Activated T-helper 17 cell treated with anti-CD3 and anti-CD28 coated beads, Interleukin-2, amount 50 U/mL, for 72 hours (primary cell): ENCODE measurements around the gene TMED7. TPM values are rescaled to one million over a fixed set of nuclear protein-coding genes. Genes with fewer than 3 reads are reported as not detected.

Experiments used
- ATAC-seq: fragments of 150-1000 bp; cut with Tn5 transposase; replicated peaks from 2 replicates; pipeline ENCODE4 v1.10.0; 2021; ENCODE audit warnings: mild to moderate bottlenecking, moderate library complexity
- H3K27ac Mint-ChIP-seq: one replicate; pipeline ENCODE4 v1.8.0; 2022; ENCODE audit warnings: mixed read lengths
- H3K27me3 Mint-ChIP-seq: one replicate; pipeline ENCODE4 v1.8.0; 2022; ENCODE audit warnings: mixed read lengths
- H3K36me3 Mint-ChIP-seq: one replicate; pipeline ENCODE4 v1.8.0; 2022; ENCODE audit warnings: low read depth, mild to moderate bottlenecking, mixed read lengths
- H3K4me1 Mint-ChIP-seq: one replicate; pipeline ENCODE4 v1.8.0; 2022; ENCODE audit warnings: mixed read lengths
- H3K4me3 Mint-ChIP-seq: one replicate; pipeline ENCODE4 v1.8.0; 2022; ENCODE audit warnings: mild to moderate bottlenecking, mixed read lengths
- H3K9me3 Mint-ChIP-seq: one replicate; pipeline ENCODE4 v1.8.0; 2022; ENCODE audit warnings: mixed read lengths
- total RNA-seq, 2 donors: library from RNA; stranded (reverse); gene quantifications; one replicate each; pipeline ENCODE4 v1.2.3, GENCODE V29; 2022

The TMED7 gene
- total RNA-seq, 2 donors from 2014 or later, result 26.9 to 39.7 TPM

GRCh38 chr5:115580941-115581340, 44.9 kb downstream of the TMED7 start:
- Mint-ChIP-seq H3K4me3 (no peak overlapping the region), H3K36me3 (no peaks in the 10 kb centered on the region)

GRCh38 chr5:115579747-115580173, 46.1 kb downstream of the TMED7 start:
- H3K27me3 Mint-ChIP-seq, result no peaks in the 10 kb centered on the region
- no peak overlapping the region for H3K4me3 Mint-ChIP-seq
- H3K36me3 Mint-ChIP-seq, result no peaks in the 10 kb centered on the region
- H3K27ac Mint-ChIP-seq, result no peak overlapping the region
- no peak for ATAC-seq
- no peaks in the 10 kb centered on the region for H3K4me1 Mint-ChIP-seq
- no peaks in the 10 kb centered on the region for H3K9me3 Mint-ChIP-seq

More at GRCh38 chr5:115580941-115581340, 44.9 kb downstream of the TMED7 start:
- ATAC-seq, result no peak
- Mint-ChIP-seq H3K27me3 (no peaks in the 10 kb centered on the region), H3K4me1 (no peaks in the 10 kb centered on the region), H3K27ac (no peak overlapping the region), H3K9me3 (no peaks in the 10 kb centered on the region)

GRCh38 chr5:115579216-115579615, 46.6 kb downstream of the TMED7 start:
- H3K27ac Mint-ChIP-seq, result no peak overlapping the region
- H3K36me3 Mint-ChIP-seq, result no peaks in the 10 kb centered on the region
- no peaks in the 10 kb centered on the region for H3K27me3 Mint-ChIP-seq
- no peaks in the 10 kb centered on the region for H3K9me3 Mint-ChIP-seq
- no peak overlapping the region for H3K4me3 Mint-ChIP-seq
- peaks cover 4% of the 10 kb centered on the region for H3K4me1 Mint-ChIP-seq
- no peak for ATAC-seq

- Mint-ChIP-seq H3K4me1 (peaks cover 5% of the 10 kb centered on the region), H3K36me3 (no peaks in the 10 kb centered on the region), H3K9me3 (no peaks in the 10 kb centered on the region), H3K4me3 (no peak overlapping the region), H3K27ac (no peak overlapping the region), H3K27me3 (no peaks in the 10 kb centered on the region)
- no peak for ATAC-seq
Measured at GRCh38 chr5:115578657-115579056, 47.2 kb downstream of the TMED7 start.

GRCh38 chr5:115577741-115578140, 48.1 kb downstream of the TMED7 start:
- ATAC-seq, result no peak
- Mint-ChIP-seq H3K4me1 (peaks cover 5% of the 10 kb centered on the region), H3K9me3 (no peaks in the 10 kb centered on the region), H3K27me3 (no peaks in the 10 kb centered on the region), H3K27ac (no peak overlapping the region), H3K36me3 (no peaks in the 10 kb centered on the region), H3K4me3 (no peak overlapping the region)

- no peak overlapping the region for H3K4me3 Mint-ChIP-seq
- no peaks in the 10 kb centered on the region for H3K36me3 Mint-ChIP-seq
- peaks cover 5% of the 10 kb centered on the region for H3K4me1 Mint-ChIP-seq
- H3K9me3 Mint-ChIP-seq, result no peaks in the 10 kb centered on the region
- no peaks in the 10 kb centered on the region for H3K27me3 Mint-ChIP-seq
- ATAC-seq, result no peak
- no peak overlapping the region for H3K27ac Mint-ChIP-seq
Measured at GRCh38 chr5:115577329-115577728, 48.5 kb downstream of the TMED7 start.

- H3K27ac Mint-ChIP-seq, result no peak overlapping the region
- H3K4me1 Mint-ChIP-seq, result peaks cover 5% of the 10 kb centered on the region
- no peak for ATAC-seq
- H3K4me3 Mint-ChIP-seq, result no peak overlapping the region
- no peaks in the 10 kb centered on the region for H3K36me3 Mint-ChIP-seq
- H3K9me3 Mint-ChIP-seq, result no peaks in the 10 kb centered on the region
- no peaks in the 10 kb centered on the region for H3K27me3 Mint-ChIP-seq
Measured at GRCh38 chr5:115575167-115576070, 50.4 kb downstream of the TMED7 start.

GRCh38 chr5:115573133-115573532, 52.7 kb downstream of the TMED7 start:
- no peak overlapping the region for H3K4me3 Mint-ChIP-seq
- no peaks in the 10 kb centered on the region for H3K27me3 Mint-ChIP-seq
- no peaks in the 10 kb centered on the region for H3K9me3 Mint-ChIP-seq
- H3K27ac Mint-ChIP-seq, result no peak overlapping the region
- ATAC-seq, result no peak
- H3K36me3 Mint-ChIP-seq, result no peaks in the 10 kb centered on the region
- H3K4me1 Mint-ChIP-seq, result peaks cover 5% of the 10 kb centered on the region

- Mint-ChIP-seq H3K4me3 (no peak overlapping the region), H3K36me3 (no peaks in the 10 kb centered on the region), H3K27ac (no peak overlapping the region), H3K4me1 (peaks cover 5% of the 10 kb centered on the region), H3K9me3 (no peaks in the 10 kb centered on the region), H3K27me3 (no peaks in the 10 kb centered on the region)
- no peak for ATAC-seq
Measured at GRCh38 chr5:115571441-115571878, 54.4 kb downstream of the TMED7 start.

GRCh38 chr5:115568668-115569067, 57.2 kb downstream of the TMED7 start:
- Mint-ChIP-seq H3K36me3 (no peaks in the 10 kb centered on the region), H3K9me3 (no peaks in the 10 kb centered on the region), H3K27me3 (peaks cover 4% of the 10 kb centered on the region), H3K27ac (no peak overlapping the region), H3K4me1 (no peaks in the 10 kb centered on the region), H3K4me3 (no peak overlapping the region)
- no peak for ATAC-seq

GRCh38 chr5:115565233-115565632, 60.6 kb downstream of the TMED7 start:
- H3K27me3 Mint-ChIP-seq, result peaks cover 17% of the 10 kb centered on the region
- H3K36me3 Mint-ChIP-seq, result no peaks in the 10 kb centered on the region
- no peaks in the 10 kb centered on the region for H3K4me1 Mint-ChIP-seq
- ATAC-seq, result no peak
- H3K27ac Mint-ChIP-seq, result no peak overlapping the region
- H3K4me3 Mint-ChIP-seq, result no peak overlapping the region
- peaks cover 4% of the 10 kb centered on the region for H3K9me3 Mint-ChIP-seq

Other genes with a start within 250 kb of the TMED7 start
- gene FEM1C, start 81.3 kb downstream of the TMED7 start, total RNA-seq, result 10 to 100 TPM; 14.2 to 33.7 TPM
- 1 to 10 TPM in 1 of 2 donors, under 1 TPM in 1; 0.56 to 3.6 TPM for gene TICAM2, start 23.6 kb downstream of the TMED7 start, total RNA-seq
- gene CDO1, start 190.6 kb upstream of the TMED7 start, total RNA-seq, result not detected
- 10 to 100 TPM; 49.4 to 52.7 TPM for gene ATG12, start 215.5 kb upstream of the TMED7 start, total RNA-seq
- 100 to 1,000 TPM; 114 to 253 TPM for gene AP3S1, start 215.9 kb upstream of the TMED7 start, total RNA-seq